ENCODE results near the gene CASR.

Gene CASR

GRCh38 chr3:122239112-122239511 lies 55.6 kb downstream of the CASR start:
- H3K4me1 ChIP-seq: peaks cover 72% of the 10 kb centered on the region
- peaks cover 51% of the 10 kb centered on the region for H3K79me2 ChIP-seq
- H3K36me3 ChIP-seq (ENCODE audit: control insufficient read depth, insufficient read depth, low read length): peaks cover 4% of the 10 kb centered on the region
- H3K27me3 ChIP-seq (ENCODE audit: control insufficient read depth, insufficient read depth, low read length): no peaks in the 10 kb centered on the region
- TF ChIP-seq, protein P1, sequence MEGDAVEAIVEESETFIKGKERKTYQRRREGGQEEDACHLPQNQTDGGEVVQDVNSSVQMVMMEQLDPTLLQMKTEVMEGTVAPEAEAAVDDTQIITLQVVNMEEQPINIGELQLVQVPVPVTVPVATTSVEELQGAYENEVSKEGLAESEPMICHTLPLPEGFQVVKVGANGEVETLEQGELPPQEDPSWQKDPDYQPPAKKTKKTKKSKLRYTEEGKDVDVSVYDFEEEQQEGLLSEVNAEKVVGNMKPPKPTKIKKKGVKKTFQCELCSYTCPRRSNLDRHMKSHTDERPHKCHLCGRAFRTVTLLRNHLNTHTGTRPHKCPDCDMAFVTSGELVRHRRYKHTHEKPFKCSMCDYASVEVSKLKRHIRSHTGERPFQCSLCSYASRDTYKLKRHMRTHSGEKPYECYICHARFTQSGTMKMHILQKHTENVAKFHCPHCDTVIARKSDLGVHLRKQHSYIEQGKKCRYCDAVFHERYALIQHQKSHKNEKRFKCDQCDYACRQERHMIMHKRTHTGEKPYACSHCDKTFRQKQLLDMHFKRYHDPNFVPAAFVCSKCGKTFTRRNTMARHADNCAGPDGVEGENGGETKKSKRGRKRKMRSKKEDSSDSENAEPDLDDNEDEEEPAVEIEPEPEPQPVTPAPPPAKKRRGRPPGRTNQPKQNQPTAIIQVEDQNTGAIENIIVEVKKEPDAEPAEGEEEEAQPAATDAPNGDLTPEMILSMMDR (IDR thresholded peaks at IDR 0.05): no peak
- no peaks in the 10 kb centered on the region for H3K9me3 ChIP-seq (ENCODE audit: control insufficient read depth, low read length)
- H3K27ac ChIP-seq: peak overlapping the region; percentile 98
- H3K9ac ChIP-seq: no peak overlapping the region
- no peak overlapping the region for H3K4me2 ChIP-seq (ENCODE audit: low read length)
- H2AFZ ChIP-seq: no peak overlapping the region
- no peak overlapping the region for H3K4me3 ChIP-seq (ENCODE audit: low read depth, low read length)

GRCh38 chr3:122245513-122246174 lies 62.2 kb downstream of the CASR start:
- H3K27ac ChIP-seq: peak overlapping the region; percentile 94
- H3K79me2 ChIP-seq: peaks cover 13% of the 10 kb centered on the region

DNA sequence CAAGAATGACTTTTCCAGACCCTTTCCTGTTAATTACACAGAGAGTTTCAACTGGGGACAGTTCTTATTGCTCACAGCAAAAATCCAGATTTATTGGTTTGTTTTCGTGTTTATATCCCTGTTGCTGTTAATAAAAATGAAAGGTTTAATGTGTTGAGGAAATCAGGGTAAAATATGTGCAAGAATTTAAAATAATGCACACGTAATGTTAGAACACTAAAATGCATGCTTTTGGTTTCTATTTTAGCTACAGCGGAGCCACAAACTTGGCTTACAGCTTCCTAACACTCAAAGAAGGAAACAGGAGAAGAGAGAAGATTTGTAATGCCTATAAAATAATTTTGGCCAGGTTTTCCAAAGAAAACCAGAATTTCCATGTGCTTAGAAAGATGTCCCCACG lies 62.7 kb downstream of the CASR start:
- H3K4me2 ChIP-seq (ENCODE audit: low read length): peak overlapping the region; percentile 15
- no peaks in the 10 kb centered on the region for H3K36me3 ChIP-seq (ENCODE audit: control insufficient read depth, insufficient read depth, low read length)
- H3K9ac ChIP-seq: no peak overlapping the region
- no peak overlapping the region for H2AFZ ChIP-seq
- TF ChIP-seq, protein P1 (IDR thresholded peaks at IDR 0.05): no peak
- H3K9me3 ChIP-seq (ENCODE audit: control insufficient read depth, low read length): no peaks in the 10 kb centered on the region
- peaks cover 81% of the 10 kb centered on the region for H3K4me1 ChIP-seq
- H3K27me3 ChIP-seq (ENCODE audit: control insufficient read depth, insufficient read depth, low read length): no peaks in the 10 kb centered on the region
- peaks cover 19% of the 10 kb centered on the region for H3K79me2 ChIP-seq
- peak overlapping the region; percentile 94 for H3K27ac ChIP-seq
- peak overlapping the region; percentile 15 for H3K4me3 ChIP-seq (ENCODE audit: low read depth, low read length)

More at GRCh38 chr3:122245513-122246174, 62.2 kb downstream of the CASR start:
- no peaks in the 10 kb centered on the region for H3K9me3 ChIP-seq (ENCODE audit: control insufficient read depth, low read length)
- no peak overlapping the region for H2AFZ ChIP-seq
- H3K4me2 ChIP-seq (ENCODE audit: low read length): peak overlapping the region; percentile 10
- H3K4me3 ChIP-seq (ENCODE audit: low read depth, low read length): peak overlapping the region; percentile 15
- TF ChIP-seq, protein P1 (IDR thresholded peaks at IDR 0.05): peak; percentile 27
- no peaks in the 10 kb centered on the region for H3K36me3 ChIP-seq (ENCODE audit: control insufficient read depth, insufficient read depth, low read length)
- H3K9ac ChIP-seq: no peak overlapping the region
- H3K27me3 ChIP-seq (ENCODE audit: control insufficient read depth, insufficient read depth, low read length): no peaks in the 10 kb centered on the region
- peaks cover 75% of the 10 kb centered on the region for H3K4me1 ChIP-seq

DNA sequence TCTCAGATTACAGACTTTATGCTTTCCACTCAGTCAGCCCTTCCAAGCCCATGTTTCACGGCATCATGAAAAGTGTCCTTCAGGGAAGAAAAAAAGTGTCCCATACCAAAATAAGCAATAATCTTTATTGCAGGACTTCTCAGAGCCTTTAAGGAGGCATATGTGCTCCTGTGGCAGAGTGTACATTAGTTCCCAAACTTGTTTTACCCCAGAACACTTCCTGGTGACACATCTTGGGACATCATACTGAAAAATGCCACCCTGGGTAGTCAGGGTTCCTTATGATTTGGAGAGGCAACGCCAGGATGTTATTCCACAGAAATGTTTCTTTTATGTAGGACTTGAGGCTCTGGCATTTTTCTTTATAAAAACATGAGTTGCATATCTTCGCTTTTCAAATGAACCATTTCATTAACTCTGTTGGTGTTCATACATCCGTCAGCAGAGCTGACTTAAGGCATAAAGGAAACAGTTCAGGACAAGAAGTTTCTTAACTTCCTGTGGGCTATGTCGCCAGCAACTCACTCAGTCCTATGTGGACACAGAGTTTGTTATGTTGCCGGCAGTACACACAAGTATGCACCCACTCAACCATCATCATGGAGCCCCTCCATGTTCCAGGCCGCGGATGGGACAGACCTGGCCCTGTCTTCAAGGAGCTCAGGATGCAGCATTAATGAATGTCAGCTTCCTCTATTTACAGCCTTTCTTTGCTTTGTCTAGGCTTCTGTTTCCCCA lies 63.8 kb downstream of the CASR start:
- Histone ChIP-seq H3K4me2 (ENCODE audit: low read length) (peak overlapping the region; percentile 40), H3K27me3 (ENCODE audit: control insufficient read depth, insufficient read depth, low read length) (no peaks in the 10 kb centered on the region), H3K9me3 (ENCODE audit: control insufficient read depth, low read length) (no peaks in the 10 kb centered on the region), H3K4me1 (peaks cover 82% of the 10 kb centered on the region), H3K79me2 (peaks cover 13% of the 10 kb centered on the region), H3K4me3 (ENCODE audit: low read depth, low read length) (peak overlapping the region; percentile 8), H3K9ac (no peak overlapping the region), H2AFZ (no peak overlapping the region), H3K27ac (peak overlapping the region; percentile 94), H3K36me3 (ENCODE audit: control insufficient read depth, insufficient read depth, low read length) (no peaks in the 10 kb centered on the region)
- TF ChIP-seq, protein P1 (IDR thresholded peaks at IDR 0.05): no peak
